GM13977 (cell line): ENCODE measurements around the gene PILRB.
"Not testable (repeated sequence)": the region's sequence is repeated elsewhere in the genome, so short reads cannot be mapped to it uniquely, and the experiment has no call there.

Experiments used
- DNase-seq: peaks from one replicate; pipeline ENCODE4 v3.0.0; 2012; ENCODE audit warnings: low spot score
- CTCF ChIP-seq: IDR thresholded peaks from 2 replicates; pipeline ENCODE4 v1.5.1; 2012; ENCODE audit warnings: mild to moderate bottlenecking, control low read depth; ENCODE audit not compliant: insufficient read depth; ENCODE audit errors: extremely low read depth, missing control alignments
- in situ Hi-C: fragments of 300-500 bp; cut with MboI; formaldehyde crosslinking; loops from one replicate; pipeline ENCODE4 v1.12.0; 2022; ENCODE audit warnings: low sequenced_read_pairs, low pct_unique_long_range_greater_than_20kb, mixed read lengths, inconsistent platforms; ENCODE audit not compliant: unreplicated experiment

PILRB gene

GRCh38 chr7:100358027-100358856 is at the start of gene PILRB:
Gene PILRB (plus strand): TSS chr7:100358117. CDS start chr7:100358303, 186 bp downstream.
- in situ Hi-C loops = no loop called here
- peak; percentile 35 for TF ChIP-seq CTCF
- no peak for DNase-seq

- in situ Hi-C loops, DNase-seq: not testable (repeated sequence)
These were observed 39.6 kb upstream of the PILRB start for GRCh38 chr7:100318329-100318728.

GRCh38 chr7:100321648-100322047 is 36.3 kb upstream of the PILRB start:
- in situ Hi-C loops, DNase-seq: not testable (repeated sequence)

GRCh38 chr7:100324194-100324593 is 33.7 kb upstream of the PILRB start:
- in situ Hi-C loops = not testable (repeated sequence)

GRCh38 chr7:100325671-100326070 is 32.2 kb upstream of the PILRB start:
- in situ Hi-C loops, DNase-seq: not testable (repeated sequence)

More at GRCh38 chr7:100324194-100324593, 33.7 kb upstream of the PILRB start:
- DNase-seq = not testable (repeated sequence)

- DNase-seq, in situ Hi-C loops: not testable (repeated sequence)
These were observed 31.0 kb upstream of the PILRB start for GRCh38 chr7:100326914-100327313.

- DNase-seq = peak; percentile 89
- in situ Hi-C loops = not testable (repeated sequence)
These were observed 22.1 kb upstream of the PILRB start for GRCh38 chr7:100335566-100336466.

- DNase-seq, in situ Hi-C loops: not testable (repeated sequence)
These were observed 19.7 kb upstream of the PILRB start for GRCh38 chr7:100338083-100338696.

- in situ Hi-C loops = loop anchor here (10.0 kb wide), 1 partner anchor 206 kb away; no protein-coding TSS in a partner anchor
- not testable (repeated sequence) for DNase-seq
These were observed 16.6 kb upstream of the PILRB start for GRCh38 chr7:100341286-100341685.

GRCh38 chr7:100342765-100343164 is 15.2 kb upstream of the PILRB start:
- in situ Hi-C loops = loop anchor here (10.0 kb wide), 1 partner anchor 208 kb away; no protein-coding TSS in a partner anchor
- no peak for DNase-seq
- TF ChIP-seq CTCF = no peak

GRCh38 chr7:100344124-100344559 is 13.8 kb upstream of the PILRB start:
- in situ Hi-C loops = loop anchor here (10.0 kb wide), 1 partner anchor 209 kb away; no protein-coding TSS in a partner anchor
- not testable (repeated sequence) for DNase-seq
